ENCODE data around the gene EEF1A2. TPM values are rescaled to one million over a fixed set of nuclear protein-coding genes. Genes with fewer than 3 reads are reported as not detected.

EEF1A2 gene
- total RNA-seq, 2 experiments from 2014 or later, result not detected

DNA sequence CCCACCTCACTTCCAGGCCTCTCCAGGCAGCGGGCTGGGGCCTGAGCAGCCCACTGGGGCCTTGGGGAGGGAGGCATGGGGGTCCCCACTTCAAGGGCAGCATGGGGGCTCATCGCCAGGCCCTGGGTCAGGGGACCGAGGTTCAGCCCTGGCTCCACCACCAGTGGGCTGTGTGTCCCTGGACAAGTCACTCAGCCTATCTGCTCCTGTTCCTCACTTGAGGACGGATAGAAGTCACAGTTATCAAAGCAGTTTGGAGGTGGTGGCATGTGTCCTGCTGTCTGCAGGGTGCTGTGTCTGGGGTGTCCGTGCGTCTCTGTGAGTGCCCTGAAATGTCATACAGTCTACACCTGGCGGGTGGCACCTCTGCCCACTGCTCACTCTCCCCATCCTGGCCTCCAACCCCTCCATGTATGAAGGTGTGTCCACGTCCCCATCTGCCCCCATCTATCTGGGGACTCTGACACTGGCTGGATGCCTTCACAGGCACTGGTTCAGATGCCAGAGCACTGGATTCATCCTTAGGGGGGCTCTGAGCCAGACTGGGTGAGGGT is 3.6 kb downstream of the EEF1A2 start:
- ATAC-seq (no peak), DNase-seq (no peak)
- H3K4me1 Mint-ChIP-seq (ENCODE audit: low read depth), result peaks cover 8% of the 10 kb centered on the region
- H3K9me3 Mint-ChIP-seq (ENCODE audit: insufficient read depth), result no peaks in the 10 kb centered on the region
- CTCF ChIA-PET, result interaction anchor here (1.4 to 2.1 kb wide), 4 partner anchors 10 to 53 kb away, joined by 5 to 7 read pairs (median 6); no protein-coding TSS in a partner anchor
- H3K27me3 Mint-ChIP-seq (ENCODE audit: low read depth), result peaks cover 17% of the 10 kb centered on the region
- no peak overlapping the region for H3K4me3 Mint-ChIP-seq
- POLR2A ChIA-PET, result interaction anchor here (0.7 kb wide), 1 partner anchor 131 kb away, joined by 3 read pairs; no protein-coding TSS in a partner anchor
- H3K36me3 Mint-ChIP-seq (ENCODE audit: low read depth), result no peaks in the 10 kb centered on the region
- H3K27ac Mint-ChIP-seq, result no peak overlapping the region

DNA sequence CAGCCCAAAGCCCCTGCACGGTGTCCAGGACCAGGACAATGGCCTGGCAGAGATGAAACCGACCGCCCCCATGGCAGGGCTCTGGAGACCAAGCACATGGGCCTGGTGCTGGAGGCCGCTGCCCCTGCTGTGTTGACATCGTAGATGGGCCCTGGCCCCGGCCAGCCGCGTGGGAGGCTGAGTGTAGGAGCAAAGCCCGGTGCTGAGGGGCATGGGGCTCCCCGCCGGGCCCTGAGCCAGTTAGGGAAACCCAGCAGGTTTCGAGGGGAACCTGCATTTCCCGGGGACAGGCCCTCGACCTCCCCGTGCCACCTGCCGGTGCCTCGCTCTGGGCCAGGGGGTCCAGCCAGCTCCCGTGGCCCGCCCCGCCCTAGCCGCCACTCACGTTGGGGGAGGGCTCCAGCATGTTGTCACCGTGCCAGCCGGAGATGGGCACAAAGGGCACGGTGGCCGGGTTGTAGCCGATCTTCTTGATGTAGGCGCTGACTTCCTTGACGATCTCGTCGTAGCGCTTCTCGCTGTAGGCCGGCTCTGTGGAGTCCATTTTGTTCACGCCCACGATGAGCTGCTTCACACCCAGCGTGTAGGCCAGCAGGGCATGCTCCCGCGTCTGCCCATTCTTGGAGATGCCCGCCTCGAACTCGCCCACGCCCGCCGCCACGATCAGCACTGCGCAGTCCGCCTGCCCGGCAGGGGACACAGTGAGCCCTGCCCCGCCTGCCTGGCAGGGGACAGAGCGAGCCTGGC is 4.3 kb downstream of the EEF1A2 start:
- CTCF ChIA-PET, result no interaction called here
- POLR2A ChIA-PET, result no interaction called here
- no peak overlapping the region for H3K4me3 Mint-ChIP-seq
- ATAC-seq (no peak), DNase-seq (no peak)
- no peak overlapping the region for H3K27ac Mint-ChIP-seq
- no peaks in the 10 kb centered on the region for H3K9me3 Mint-ChIP-seq (ENCODE audit: insufficient read depth)
- peaks cover 8% of the 10 kb centered on the region for H3K4me1 Mint-ChIP-seq (ENCODE audit: low read depth)
- no peaks in the 10 kb centered on the region for H3K36me3 Mint-ChIP-seq (ENCODE audit: low read depth)
- H3K27me3 Mint-ChIP-seq (ENCODE audit: low read depth), result peaks cover 13% of the 10 kb centered on the region

DNA sequence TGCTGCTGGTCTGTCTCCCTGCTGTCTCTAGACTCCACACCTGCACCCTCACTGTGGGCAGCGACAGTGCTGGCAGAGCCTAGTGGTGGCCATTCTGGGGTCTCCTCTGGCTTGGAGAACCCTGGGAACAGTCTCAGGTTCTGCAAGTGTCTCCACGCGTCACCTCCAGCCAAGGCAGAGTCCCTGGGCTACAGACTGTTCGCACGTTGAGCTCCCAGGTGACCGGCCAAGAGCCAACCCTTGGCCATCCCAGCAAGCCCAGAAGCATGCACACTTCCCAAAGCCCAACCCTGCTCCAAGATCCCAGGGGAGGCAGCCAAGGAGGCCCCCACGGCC is 4.8 kb downstream of the EEF1A2 start:
- ATAC-seq (no peak), DNase-seq (no peak)
- Mint-ChIP-seq H3K36me3 (ENCODE audit: low read depth) (no peaks in the 10 kb centered on the region), H3K4me1 (ENCODE audit: low read depth) (peaks cover 8% of the 10 kb centered on the region), H3K4me3 (no peak overlapping the region), H3K9me3 (ENCODE audit: insufficient read depth) (no peaks in the 10 kb centered on the region), H3K27me3 (ENCODE audit: low read depth) (peaks cover 14% of the 10 kb centered on the region), H3K27ac (no peak overlapping the region)
- ChIA-PET POLR2A (no interaction called here), CTCF (no interaction called here)

DNA sequence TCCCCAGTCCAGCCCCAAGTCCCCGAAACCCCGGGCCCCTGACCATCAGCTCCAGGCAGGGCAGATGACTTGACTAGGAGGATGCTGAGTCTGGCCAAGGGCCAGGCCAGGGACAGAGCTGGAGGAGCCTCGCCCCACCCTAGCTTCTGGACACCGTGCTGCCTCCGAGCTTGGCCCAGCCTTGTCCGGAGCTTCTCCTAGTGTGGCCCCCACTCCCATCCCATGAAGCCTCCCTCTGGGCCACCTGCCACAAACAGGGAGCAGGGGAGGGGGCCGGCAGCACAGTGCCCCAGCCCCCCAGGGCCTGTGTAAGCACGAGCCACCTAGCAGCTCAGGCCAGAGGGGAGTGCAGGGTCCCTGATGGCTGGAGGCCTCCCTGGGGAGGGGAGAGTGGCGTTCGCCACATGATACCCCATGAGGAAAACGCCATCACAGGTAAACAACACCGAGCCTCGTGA is 5.3 kb downstream of the EEF1A2 start:
- Mint-ChIP-seq H3K27ac (no peak overlapping the region), H3K9me3 (ENCODE audit: insufficient read depth) (no peaks in the 10 kb centered on the region), H3K27me3 (ENCODE audit: low read depth) (peaks cover 17% of the 10 kb centered on the region), H3K36me3 (ENCODE audit: low read depth) (no peaks in the 10 kb centered on the region), H3K4me3 (no peak overlapping the region), H3K4me1 (ENCODE audit: low read depth) (peaks cover 8% of the 10 kb centered on the region)
- ChIA-PET POLR2A (no interaction called here), CTCF (no interaction called here)
- ATAC-seq (no peak), DNase-seq (no peak)

DNA sequence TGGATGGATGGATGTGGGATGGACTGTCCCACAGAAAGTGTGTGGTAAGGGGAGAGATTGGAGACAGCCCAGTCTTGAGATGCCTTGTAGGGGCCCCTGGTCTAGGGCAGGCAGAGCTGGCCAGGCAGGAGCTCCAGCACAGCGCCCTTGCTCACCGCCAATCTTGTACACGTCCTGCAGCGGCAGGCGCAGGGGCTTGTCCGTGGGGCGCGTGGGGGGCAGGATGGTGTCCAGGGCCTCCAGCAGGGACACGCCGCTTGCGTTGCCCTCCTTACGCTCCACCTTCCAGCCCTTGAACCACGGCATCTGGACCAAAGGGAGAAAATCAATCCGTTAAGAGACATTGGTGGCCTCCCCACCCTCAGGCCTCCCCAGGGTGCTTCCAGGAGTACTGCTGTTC is 5.9 kb downstream of the EEF1A2 start:
- H3K27ac Mint-ChIP-seq, result no peak overlapping the region
- peaks cover 17% of the 10 kb centered on the region for H3K27me3 Mint-ChIP-seq (ENCODE audit: low read depth)
- ATAC-seq (no peak), DNase-seq (no peak)
- H3K36me3 Mint-ChIP-seq (ENCODE audit: low read depth), result no peaks in the 10 kb centered on the region
- H3K4me1 Mint-ChIP-seq (ENCODE audit: low read depth), result peaks cover 8% of the 10 kb centered on the region
- no peaks in the 10 kb centered on the region for H3K9me3 Mint-ChIP-seq (ENCODE audit: insufficient read depth)
- H3K4me3 Mint-ChIP-seq, result no peak overlapping the region
- ChIA-PET POLR2A (no interaction called here), CTCF (no interaction called here)

DNA sequence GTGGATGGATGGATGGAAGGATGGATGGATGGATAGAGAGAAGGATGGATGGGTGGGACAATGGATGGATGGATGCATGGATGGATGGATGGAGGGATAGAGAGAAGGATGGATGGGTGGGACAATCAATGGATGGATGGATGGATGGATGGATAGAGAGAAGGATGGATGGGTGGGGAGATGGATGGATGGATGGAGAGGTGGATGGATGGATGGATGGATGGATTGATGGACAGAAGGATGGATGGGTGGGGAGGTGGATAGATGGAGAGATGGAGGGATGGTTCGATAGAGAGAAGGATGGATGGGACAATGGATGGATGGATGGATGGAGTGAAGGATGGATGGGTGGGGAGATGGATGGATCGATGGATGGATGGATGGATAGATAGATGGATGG is 6.4 kb downstream of the EEF1A2 start:
- peaks cover 8% of the 10 kb centered on the region for H3K4me1 Mint-ChIP-seq (ENCODE audit: low read depth)
- no peaks in the 10 kb centered on the region for H3K9me3 Mint-ChIP-seq (ENCODE audit: insufficient read depth)
- DNase-seq (no peak), ATAC-seq (no peak)
- POLR2A ChIA-PET, result no interaction called here
- no peak overlapping the region for H3K27ac Mint-ChIP-seq
- no peak overlapping the region for H3K4me3 Mint-ChIP-seq
- CTCF ChIA-PET, result no interaction called here
- H3K27me3 Mint-ChIP-seq (ENCODE audit: low read depth), result peaks cover 14% of the 10 kb centered on the region
- no peaks in the 10 kb centered on the region for H3K36me3 Mint-ChIP-seq (ENCODE audit: low read depth)

DNA sequence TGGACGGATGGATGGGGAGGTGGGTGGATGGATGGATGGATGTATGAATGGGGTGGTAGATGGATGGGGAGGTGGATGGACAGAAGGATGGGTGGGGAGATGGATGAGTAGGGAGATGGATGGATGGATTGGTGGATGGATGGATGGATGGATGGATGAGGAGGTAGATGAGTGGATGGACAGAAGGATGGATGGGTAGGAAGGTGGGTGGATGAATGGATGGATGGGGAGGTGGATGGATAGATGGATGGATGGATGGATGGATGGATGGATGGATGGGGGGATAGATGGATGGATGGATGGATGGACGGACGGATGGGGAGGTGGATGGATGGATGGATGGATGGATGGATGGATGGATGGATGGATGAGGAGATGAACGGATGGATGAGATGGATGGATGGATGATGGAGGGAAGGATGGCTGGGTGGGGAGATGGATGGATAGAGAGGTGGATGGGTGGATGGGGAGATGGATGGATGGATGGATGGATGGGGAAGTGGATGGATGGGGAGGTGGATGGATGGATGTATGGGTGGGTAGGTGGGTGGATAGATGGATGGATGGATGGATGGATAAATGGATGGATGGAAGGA is 7.2 kb downstream of the EEF1A2 start:
- no peaks in the 10 kb centered on the region for H3K36me3 Mint-ChIP-seq (ENCODE audit: low read depth)
- H3K4me3 Mint-ChIP-seq, result no peak overlapping the region
- no peak for ATAC-seq

DNA sequence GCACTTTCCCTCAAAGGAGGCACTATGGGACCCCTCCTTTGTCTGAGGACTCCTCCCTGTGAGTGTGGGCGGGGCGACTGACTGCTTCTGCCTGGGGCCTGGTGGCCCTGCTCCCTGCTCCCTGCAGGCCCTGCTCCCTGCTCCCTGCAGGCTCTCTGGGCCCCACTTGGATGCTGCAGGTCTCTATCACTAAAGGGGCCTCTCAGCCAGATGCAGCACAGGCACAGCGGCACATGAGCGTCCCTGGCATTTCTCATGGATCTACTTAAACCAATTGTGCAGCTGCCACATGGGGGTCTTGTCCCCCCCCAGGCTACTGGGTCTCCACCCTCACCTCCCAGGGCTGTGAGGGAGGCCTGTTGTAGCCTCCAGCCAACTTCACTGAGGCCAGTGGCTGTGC is 7.8 kb downstream of the EEF1A2 start:
- POLR2A ChIA-PET, result no interaction called here
- DNase-seq, result no peak
- Mint-ChIP-seq H3K27me3 (ENCODE audit: low read depth) (peaks cover 8% of the 10 kb centered on the region), H3K27ac (no peak overlapping the region), H3K4me1 (ENCODE audit: low read depth) (no peaks in the 10 kb centered on the region), H3K4me3 (no peak overlapping the region), H3K36me3 (ENCODE audit: low read depth) (no peaks in the 10 kb centered on the region), H3K9me3 (ENCODE audit: insufficient read depth) (no peaks in the 10 kb centered on the region)
- ATAC-seq, result no peak
- CTCF ChIA-PET, result no interaction called here

More for the DNA sequence above, 7.2 kb downstream of the EEF1A2 start:
- Mint-ChIP-seq H3K4me1 (ENCODE audit: low read depth) (peaks cover 5% of the 10 kb centered on the region), H3K27ac (no peak overlapping the region), H3K27me3 (ENCODE audit: low read depth) (peaks cover 8% of the 10 kb centered on the region), H3K9me3 (ENCODE audit: insufficient read depth) (no peaks in the 10 kb centered on the region)
- POLR2A ChIA-PET, result no interaction called here
- CTCF ChIA-PET, result no interaction called here
- DNase-seq, result no peak

DNA sequence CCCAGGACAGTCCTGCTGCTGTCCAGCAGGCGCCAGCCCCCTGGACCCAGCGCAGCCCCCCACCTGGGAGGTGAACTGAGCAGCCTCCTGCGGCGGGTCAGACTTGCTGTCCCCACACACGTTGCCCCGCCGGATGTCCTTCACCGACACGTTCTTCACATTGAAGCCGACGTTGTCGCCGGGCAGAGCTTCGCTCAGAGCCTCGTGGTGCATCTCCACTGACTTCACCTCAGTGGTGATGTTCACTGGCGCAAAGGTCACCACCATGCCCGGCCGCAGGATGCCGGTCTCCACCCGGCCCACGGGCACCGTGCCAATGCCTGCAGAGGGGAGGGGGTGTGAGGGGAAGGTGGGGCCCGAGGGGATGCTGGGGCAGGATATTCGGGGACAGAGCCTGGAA is 8.5 kb downstream of the EEF1A2 start:
- H3K4me3 Mint-ChIP-seq, result no peak overlapping the region
- no peak for DNase-seq
- no peak overlapping the region for H3K27ac Mint-ChIP-seq
- POLR2A ChIA-PET, result no interaction called here
- H3K36me3 Mint-ChIP-seq (ENCODE audit: low read depth), result no peaks in the 10 kb centered on the region
- ATAC-seq, result no peak
- CTCF ChIA-PET, result no interaction called here
- no peaks in the 10 kb centered on the region for H3K9me3 Mint-ChIP-seq (ENCODE audit: insufficient read depth)
- H3K4me1 Mint-ChIP-seq (ENCODE audit: low read depth), result no peaks in the 10 kb centered on the region
- H3K27me3 Mint-ChIP-seq (ENCODE audit: low read depth), result peaks cover 8% of the 10 kb centered on the region

DNA sequence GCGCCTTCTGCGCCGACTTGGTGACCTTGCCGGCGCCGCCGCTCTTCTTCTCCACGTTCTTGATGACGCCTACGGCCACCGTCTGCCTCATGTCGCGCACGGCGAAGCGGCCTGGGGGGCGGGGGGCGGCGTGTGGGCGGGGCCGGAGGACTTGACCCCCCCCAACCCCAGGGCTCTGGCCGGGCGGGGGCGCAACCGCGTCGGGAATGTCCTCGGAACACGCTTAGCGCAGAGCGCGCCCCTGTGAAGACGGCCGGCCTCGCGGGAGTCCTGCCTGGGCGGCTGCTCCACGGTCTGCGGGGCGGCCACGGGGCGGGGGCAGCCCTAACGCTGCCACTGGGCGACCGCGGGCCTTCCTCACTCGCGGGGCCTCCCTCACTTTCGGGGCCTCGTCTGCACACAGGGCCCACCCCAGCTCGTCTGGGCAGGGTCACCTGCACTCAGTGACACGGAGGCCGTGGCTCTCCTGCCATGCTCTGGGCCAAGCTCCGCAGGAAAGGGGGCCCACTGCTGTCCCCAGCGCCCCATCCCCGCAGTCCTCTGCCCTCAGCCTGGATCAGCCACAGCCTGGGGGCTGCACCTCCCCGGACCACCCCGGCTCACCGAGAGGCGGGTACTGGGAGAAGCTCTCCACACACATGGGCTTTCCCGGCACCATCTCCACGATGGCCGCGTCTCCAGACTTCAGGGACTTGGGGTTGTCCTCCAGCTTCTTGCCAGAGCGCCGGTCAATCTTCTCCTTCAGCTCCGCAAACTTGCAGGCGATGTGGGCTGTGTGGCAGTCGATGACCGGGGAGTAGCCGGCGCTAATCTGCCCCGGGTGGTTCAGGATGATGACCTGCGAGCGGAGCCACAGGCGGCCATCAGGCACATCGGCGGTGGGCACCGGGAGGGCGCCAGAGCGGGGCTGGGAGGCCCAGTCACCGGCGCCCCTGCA is 10.3 kb downstream of the EEF1A2 start:
- Mint-ChIP-seq H3K36me3 (ENCODE audit: low read depth) (no peaks in the 10 kb centered on the region), H3K4me3 (no peak overlapping the region), H3K4me1 (ENCODE audit: low read depth) (no peaks in the 10 kb centered on the region), H3K27ac (no peak overlapping the region), H3K9me3 (ENCODE audit: insufficient read depth) (no peaks in the 10 kb centered on the region), H3K27me3 (ENCODE audit: low read depth) (peaks cover 8% of the 10 kb centered on the region)
- POLR2A ChIA-PET, result no interaction called here
- DNase-seq (no peak), ATAC-seq (no peak)
- CTCF ChIA-PET, result no interaction called here

DNA sequence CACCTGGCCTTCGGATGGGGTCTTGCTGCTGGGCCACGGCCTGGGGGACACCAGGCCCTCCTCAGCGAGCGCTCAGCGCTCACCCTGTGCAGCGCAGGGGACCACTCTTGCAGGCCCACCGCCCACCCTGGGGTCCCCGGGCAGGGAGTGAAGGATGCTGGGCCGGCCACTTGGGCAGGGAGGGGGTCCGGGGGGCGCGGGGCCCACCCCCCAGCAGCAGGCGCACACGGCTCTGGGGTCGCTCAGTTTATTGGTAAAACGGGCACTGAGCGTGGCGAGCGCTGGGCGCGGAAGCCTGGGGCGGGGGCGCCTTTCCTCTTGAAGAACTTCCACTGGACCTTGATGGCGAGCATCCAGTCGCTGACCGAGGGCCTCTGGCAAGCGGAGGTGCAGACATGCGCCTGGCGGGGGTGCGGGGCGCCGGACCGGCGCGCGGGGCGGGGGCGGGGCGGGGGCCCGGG is 11.1 kb downstream of the EEF1A2 start:
- H3K9me3 Mint-ChIP-seq (ENCODE audit: insufficient read depth), result no peaks in the 10 kb centered on the region
- ATAC-seq (no peak), DNase-seq (no peak)
- no peaks in the 10 kb centered on the region for H3K36me3 Mint-ChIP-seq (ENCODE audit: low read depth)
- POLR2A ChIA-PET, result no interaction called here
- peaks cover 10% of the 10 kb centered on the region for H3K27me3 Mint-ChIP-seq (ENCODE audit: low read depth)
- no peak overlapping the region for H3K4me3 Mint-ChIP-seq
- CTCF ChIA-PET, result no interaction called here
- H3K4me1 Mint-ChIP-seq (ENCODE audit: low read depth), result no peaks in the 10 kb centered on the region
- H3K27ac Mint-ChIP-seq, result no peak overlapping the region

Measured in activated CD8-positive, alpha-beta T cell treated with anti-CD3 and anti-CD28 coated beads, Interleukin-2, amount 10 ng/mL, durations not matched to agents 7 days and 5 days (primary cell).